NT2/D1 (cell line): ENCODE measurements around the gene NFYA.

Experiments
- DNase-seq: peaks from one replicate; pipeline ENCODE4 v3.0.0-alpha.2; 2011; ENCODE audit warnings: low read depth, low spot score
- H3K27me3 ChIP-seq: 2 replicates; pipeline ENCODE4 v1.6.0; 2011; ENCODE audit warnings: mild to moderate bottlenecking; ENCODE audit not compliant: insufficient read length, insufficient read depth
- H3K36me3 ChIP-seq: 2 replicates; pipeline ENCODE4 v1.6.1; 2011; ENCODE audit warnings: mild to moderate bottlenecking, low read length, mixed read lengths; ENCODE audit not compliant: insufficient read depth, insufficient read length
- H3K4me1 ChIP-seq: 2 replicates; pipeline ENCODE4 v1.5.1; 2011; ENCODE audit not compliant: insufficient read depth, insufficient read length
- H3K4me3 ChIP-seq: 2 replicates; pipeline ENCODE4 v1.5.1; 2011; ENCODE audit warnings: low read depth; ENCODE audit not compliant: insufficient read length
- H3K9ac ChIP-seq: 2 replicates; pipeline ENCODE4 v1.6.0; 2011; ENCODE audit warnings: low read depth; ENCODE audit not compliant: insufficient read length
- H3K9me3 ChIP-seq: 2 replicates; pipeline ENCODE4 v1.5.1; 2011; ENCODE audit warnings: mild to moderate bottlenecking, low read length; ENCODE audit not compliant: insufficient read depth
- SUZ12 ChIP-seq: IDR thresholded peaks from 2 replicates; pipeline ENCODE4 v1.6.1; 2011; ENCODE audit not compliant: insufficient read length, insufficient read depth; ENCODE audit errors: extremely low read depth
- YY1 ChIP-seq: IDR thresholded peaks from 2 replicates; pipeline ENCODE4 v1.6.1; 2011; ENCODE audit not compliant: insufficient read length, insufficient read depth
- ZNF274 ChIP-seq: IDR thresholded peaks from 2 replicates; pipeline ENCODE4 v1.6.1; 2011; ENCODE audit warnings: mild to moderate bottlenecking, low read depth, low read length

NFYA gene

DNA sequence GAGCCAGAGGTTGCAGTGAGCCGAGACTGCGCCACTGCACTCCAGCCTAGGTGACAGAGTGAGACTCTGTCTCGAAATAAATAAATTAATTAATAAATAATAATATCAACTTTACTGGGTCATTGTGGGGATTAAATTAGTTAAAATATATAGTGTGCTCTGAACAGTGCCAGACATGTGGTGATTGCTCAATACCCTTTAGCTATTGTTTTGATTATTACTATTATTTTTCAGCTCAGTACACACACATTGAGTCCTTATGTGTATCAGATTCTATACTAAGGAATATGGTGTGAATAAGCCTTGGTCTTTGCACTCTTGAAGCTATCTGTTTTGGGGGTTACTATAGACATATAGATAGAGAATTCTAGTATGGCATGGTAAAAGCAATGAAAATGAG lies 52.5 kb downstream of the NFYA start:
- Histone ChIP-seq H3K9me3 (no peaks in the 10 kb centered on the region), H3K9ac (no peak overlapping the region), H3K4me1 (no peaks in the 10 kb centered on the region), H3K4me3 (no peak overlapping the region), H3K27me3 (no peaks in the 10 kb centered on the region), H3K36me3 (no peaks in the 10 kb centered on the region)
- no peak for DNase-seq
- no peak for TF ChIP-seq ZNF274
- no peak for TF ChIP-seq SUZ12
- TF ChIP-seq YY1 = no peak

DNA sequence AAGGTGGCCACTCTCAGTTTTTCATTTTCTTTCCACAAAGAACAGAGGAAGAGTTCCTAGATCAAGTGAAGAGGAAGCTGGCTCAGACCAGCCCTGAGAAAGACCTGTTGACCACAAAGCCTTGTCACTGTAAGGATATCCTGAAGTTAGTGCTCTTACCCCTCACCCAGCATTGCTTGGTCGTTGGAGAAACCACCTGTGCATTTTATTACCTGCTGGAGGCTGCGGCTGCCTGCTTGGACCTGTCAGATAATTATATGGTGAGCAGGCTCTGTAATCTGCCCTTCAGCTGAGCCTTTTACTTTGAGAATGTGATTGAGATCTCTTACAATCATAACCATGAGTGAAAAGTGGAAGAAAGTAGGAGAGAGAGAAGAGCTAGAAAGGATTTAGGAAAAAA lies 59.5 kb downstream of the NFYA start:
- Histone ChIP-seq H3K36me3 (no peaks in the 10 kb centered on the region), H3K9me3 (no peaks in the 10 kb centered on the region), H3K4me3 (no peak overlapping the region), H3K27me3 (no peaks in the 10 kb centered on the region), H3K9ac (no peak overlapping the region), H3K4me1 (no peaks in the 10 kb centered on the region)
- no peak for DNase-seq
- TF ChIP-seq SUZ12 = no peak
- no peak for TF ChIP-seq ZNF274
- TF ChIP-seq YY1 = no peak

DNA sequence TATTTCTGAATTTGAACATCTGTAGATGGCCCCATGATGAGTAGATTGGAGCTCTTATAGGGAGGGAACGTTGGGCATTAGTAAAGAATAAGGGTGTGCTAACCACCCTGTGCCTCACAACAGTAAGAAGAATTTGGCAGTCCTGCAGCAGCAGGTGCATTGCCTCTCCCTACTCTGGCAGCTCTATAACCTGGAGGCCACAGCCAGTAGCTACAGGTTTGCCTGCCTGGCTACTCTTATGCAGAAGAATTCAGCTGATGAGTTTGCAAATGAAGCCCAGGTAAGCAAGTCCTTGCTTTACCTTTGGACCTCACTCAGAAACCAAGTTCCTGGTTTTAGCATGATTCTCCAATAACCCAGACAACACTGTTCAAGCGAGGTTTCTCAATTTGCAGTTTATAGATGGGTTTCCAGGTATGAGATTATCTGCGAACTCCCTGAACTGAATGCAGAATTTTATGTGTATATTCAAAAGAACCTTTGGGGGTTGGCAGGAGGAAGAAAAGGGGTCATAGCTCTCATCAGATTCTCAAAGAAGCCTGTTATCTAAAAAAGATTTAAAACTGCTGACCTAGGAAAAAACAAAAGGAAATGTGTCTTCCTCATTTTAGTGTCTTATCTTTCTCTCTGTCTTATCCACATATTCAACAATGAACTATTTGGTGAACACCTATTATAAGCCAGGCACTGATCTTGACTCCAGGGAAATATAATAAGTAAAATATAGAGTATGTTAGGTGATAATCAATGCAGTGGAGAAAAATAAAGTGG lies 62.5 kb downstream of the NFYA start:
- TF ChIP-seq SUZ12 (no peak), ZNF274 (no peak), YY1 (no peak)
- H3K4me1 ChIP-seq = no peaks in the 10 kb centered on the region
- H3K27me3 ChIP-seq = no peaks in the 10 kb centered on the region
- H3K9ac ChIP-seq = no peak overlapping the region
- no peak overlapping the region for H3K4me3 ChIP-seq
- no peak for DNase-seq
- no peaks in the 10 kb centered on the region for H3K36me3 ChIP-seq
- no peaks in the 10 kb centered on the region for H3K9me3 ChIP-seq

DNA sequence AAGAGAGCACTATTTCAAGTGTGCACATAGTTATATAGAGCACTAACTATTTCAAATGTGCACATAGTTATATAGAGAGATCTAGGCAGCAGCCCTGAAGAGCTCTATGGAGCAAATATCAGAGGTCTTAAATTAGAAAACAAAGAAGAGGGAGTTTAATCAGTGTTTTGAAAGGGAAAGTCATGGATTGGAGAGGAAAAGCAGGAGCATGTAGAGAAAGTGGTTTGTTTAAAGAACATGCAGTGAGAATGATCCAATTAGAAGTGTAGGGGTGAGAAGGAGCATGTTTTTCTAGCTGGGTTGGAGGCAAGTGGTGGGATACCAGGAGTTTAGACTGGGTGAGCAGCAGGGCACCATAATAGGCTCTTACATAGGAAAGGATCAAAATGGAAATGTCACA lies 64.1 kb downstream of the NFYA start:
- H3K36me3 ChIP-seq = no peaks in the 10 kb centered on the region
- no peak for DNase-seq
- no peaks in the 10 kb centered on the region for H3K27me3 ChIP-seq
- no peaks in the 10 kb centered on the region for H3K4me1 ChIP-seq
- TF ChIP-seq SUZ12 = no peak
- no peak for TF ChIP-seq YY1
- TF ChIP-seq ZNF274 = no peak
- H3K9me3 ChIP-seq = no peaks in the 10 kb centered on the region
- H3K9ac ChIP-seq = no peak overlapping the region
- no peak overlapping the region for H3K4me3 ChIP-seq

DNA sequence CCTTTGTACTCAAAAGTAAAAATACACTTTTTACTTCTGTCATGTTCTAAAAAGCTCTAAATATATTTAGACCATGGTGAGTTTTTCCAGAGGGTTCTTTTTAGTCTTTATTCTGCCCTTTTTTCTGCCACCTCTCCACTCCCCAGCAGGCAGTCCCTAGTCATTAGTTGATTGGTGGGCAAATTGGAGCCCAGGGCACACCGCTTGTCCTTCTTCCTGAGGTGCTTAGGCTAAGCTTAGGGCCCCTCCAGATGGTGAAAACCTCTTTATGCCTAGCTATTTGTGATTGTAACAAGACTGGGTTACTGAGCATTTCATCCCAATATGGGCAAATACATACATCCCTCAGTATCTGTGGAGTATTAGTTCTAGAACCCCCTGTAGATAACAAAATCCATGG lies 75.1 kb downstream of the NFYA start:
- no peak for TF ChIP-seq ZNF274
- no peak for TF ChIP-seq YY1
- no peak for TF ChIP-seq SUZ12
- H3K4me3 ChIP-seq = no peak overlapping the region
- no peaks in the 10 kb centered on the region for H3K9me3 ChIP-seq
- H3K36me3 ChIP-seq = no peaks in the 10 kb centered on the region
- H3K4me1 ChIP-seq = no peaks in the 10 kb centered on the region
- H3K27me3 ChIP-seq = no peaks in the 10 kb centered on the region
- DNase-seq = no peak
- no peak overlapping the region for H3K9ac ChIP-seq
